Occipital lobe (tissue), 3 donors: ENCODE measurements around the gene CHEK1. TPM values are rescaled to one million over a fixed set of nuclear protein-coding genes. Genes with fewer than 3 reads are reported as not detected.
"Not testable (repeated sequence)": the region's sequence is repeated elsewhere in the genome, so short reads cannot be mapped to it uniquely, and the experiment has no call there.

Source experiments
- DNase-seq: peaks from one replicate; lab custom pipeline; 2025; lab: John Stamatoyannopoulos, UW
- small RNA-seq: library from RNA; depleted of rRNA; stranded (forward); fragments of <200 nt; gene quantifications from one replicate; pipeline ENCODE3, GENCODE V24; 2014
- total RNA-seq: library from RNA; depleted of rRNA; stranded (reverse); fragments of >200 nt; gene quantifications from one replicate; pipeline ENCODE4 v1.2.3, GENCODE V29; 2014

The CHEK1 gene
- total RNA-seq, 1 donor from 2014 or later = 17.5 TPM

DNA sequence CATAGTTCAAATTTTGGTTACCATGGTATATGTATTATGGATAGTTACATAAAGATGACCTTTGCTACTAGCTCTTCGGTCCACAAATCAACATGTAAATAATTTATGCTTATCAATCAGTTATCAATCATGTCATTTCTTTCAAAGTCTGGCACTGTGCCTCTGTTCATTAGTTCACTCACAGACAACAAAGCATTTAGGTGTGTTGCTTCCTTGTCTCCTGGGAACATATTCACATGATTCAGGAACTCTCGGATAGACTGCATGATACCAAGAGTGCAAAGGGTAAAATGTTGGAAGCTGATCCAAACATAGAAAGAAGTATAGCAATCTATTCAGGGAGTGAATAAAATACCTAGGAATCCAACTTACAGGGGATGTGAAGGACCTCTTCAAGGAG lies 70.0 kb downstream of the CHEK1 start:
- no peak for DNase-seq

DNA sequence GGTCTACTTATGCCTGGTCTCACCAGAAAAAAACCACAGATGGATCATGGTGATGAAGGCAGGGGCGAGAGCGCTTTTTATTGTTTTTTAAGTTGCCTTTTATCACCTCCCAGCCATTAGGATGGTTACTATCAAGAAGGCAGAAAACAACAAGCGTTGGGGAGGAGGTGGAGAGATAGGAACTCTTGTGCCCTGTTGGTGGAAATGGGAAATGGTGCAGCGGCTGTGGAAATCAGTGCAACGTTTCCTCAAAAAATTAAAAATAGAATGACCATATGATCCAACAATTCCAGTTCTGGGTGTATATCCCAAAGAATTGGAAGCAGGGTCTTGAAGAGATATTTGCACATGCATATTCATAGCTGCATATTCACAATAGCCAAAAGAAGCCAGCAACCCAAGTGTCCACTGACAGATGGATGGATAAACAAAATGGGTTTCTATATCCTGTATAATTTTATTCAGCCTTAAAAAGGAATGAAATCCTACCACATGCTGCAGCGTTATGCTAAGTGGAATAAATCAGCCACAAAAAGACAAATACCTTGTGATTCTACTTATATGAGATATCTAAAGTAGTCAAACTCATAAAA lies 76.2 kb downstream of the CHEK1 start:
- DNase-seq = no peak

DNA sequence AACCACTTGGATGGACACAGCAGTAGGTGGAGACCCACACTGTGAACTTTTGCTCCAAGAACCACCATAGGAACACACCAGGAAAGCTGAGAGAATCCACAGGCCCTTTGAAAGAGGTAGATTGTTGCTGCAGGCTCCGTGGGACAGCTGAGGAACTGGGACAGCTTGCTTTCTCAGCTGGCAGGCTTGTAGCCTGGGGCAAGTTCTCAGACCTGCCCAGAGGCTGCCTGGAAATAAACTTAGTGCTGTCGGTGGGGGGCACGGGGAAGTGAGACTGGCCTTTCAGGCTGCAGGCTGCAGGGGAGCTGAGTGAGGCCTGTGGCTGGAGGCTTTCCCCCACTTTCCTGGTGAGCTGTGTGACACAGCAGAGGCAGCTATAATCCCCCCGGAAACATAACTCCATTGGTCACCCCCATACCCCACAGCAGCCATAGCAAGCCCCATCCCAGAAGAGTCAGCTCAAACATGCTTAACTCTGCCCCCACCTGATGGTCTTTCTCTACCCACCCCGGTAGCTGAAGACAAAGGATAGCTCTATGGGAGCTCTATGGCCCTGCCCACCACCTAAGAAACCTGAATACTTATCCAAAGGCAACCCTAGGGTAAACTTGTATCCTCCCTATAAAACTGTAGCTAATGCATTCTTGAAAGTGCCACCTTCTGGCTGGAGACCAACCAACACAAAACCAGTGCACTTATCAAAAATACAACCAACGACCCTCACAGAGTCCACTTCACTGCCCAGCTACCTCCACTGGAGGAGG lies 77.1 kb downstream of the CHEK1 start:
- DNase-seq = no peak

DNA sequence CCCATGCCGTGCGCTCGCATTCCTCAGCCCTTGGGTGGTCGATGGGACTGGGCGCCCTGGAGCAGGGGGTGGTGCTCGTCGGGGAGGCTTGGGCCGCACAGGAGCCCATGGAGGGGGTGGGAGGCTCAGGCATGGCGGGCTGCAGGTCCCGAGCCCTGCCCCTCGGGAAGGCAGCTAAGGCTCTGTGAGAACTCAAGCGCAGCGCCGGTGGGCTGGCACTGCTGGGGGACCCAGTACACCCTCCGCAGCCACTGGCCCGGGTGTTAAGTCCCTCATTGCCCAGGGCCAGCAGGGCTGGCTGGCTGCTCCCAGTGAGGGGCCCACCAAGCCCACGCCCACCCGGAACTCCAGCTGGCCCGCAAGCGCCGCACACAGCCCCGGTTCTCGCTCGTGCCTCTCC lies 79.7 kb downstream of the CHEK1 start:
- DNase-seq = not testable (repeated sequence)

DNA sequence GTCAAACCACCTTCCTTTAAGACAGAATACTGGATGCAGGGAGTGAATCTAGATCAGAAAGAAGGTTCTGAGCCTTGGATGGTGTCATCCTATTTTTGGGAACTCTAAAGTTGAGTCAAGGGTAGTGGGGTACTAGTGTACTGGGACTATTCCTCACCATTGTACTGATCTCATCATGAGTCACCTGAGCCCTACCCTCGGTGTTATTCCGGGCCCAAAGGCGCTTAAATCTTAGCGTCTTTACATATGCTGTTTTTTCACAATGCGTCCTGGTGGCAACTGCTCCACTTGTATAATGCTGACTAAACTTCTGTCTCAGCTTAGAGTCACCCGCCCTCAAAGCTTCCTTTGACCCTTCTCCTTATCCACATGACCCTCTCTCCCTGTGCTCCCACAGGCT lies 95.8 kb downstream of the CHEK1 start:
- DNase-seq = no peak

DNA sequence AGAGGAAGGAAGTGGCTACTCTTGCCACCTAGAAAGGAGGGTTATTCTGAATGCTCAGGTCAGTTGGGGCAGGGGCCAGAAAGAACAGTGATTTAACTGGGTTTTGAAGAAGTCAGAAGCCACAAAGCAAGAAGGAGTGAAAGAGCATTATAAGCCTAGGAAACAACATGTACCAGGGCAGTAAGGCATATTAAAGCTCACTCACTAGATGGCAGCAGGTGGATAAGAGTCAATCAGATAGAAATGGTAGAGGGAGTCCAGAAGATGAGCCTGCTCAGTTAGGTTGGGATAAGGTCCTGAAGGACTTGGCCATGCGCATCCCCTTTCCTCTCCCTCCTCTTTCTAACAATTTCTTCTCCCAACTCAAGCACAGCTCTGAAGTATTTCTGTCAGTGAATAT lies 99.2 kb downstream of the CHEK1 start:
- DNase-seq = no peak

Small RNA genes lying within 50 kb of the gene (small RNA-seq; reads per million reads assigned to genes)
- gene RNU2-35P = 0.78 reads per million, percentile 67 among the genes with 10 or more reads in this experiment

Other genes starting within 250 kb of the CHEK1 start
- gene FEZ1, start 128.9 kb upstream of the CHEK1 start, total RNA-seq = 295 TPM
- 95.9 TPM for gene EI24, start 55.7 kb upstream of the CHEK1 start, total RNA-seq
- gene STT3A, start 32.3 kb upstream of the CHEK1 start, total RNA-seq = 84.2 TPM
- gene ACRV1, start 55.7 kb downstream of the CHEK1 start, total RNA-seq = 0.31 TPM
- not detected for gene PATE1, start 121.1 kb downstream of the CHEK1 start, total RNA-seq
- gene PATE2, start 153.7 kb downstream of the CHEK1 start, total RNA-seq = 1.6 TPM
- gene PATE3, start 163.0 kb downstream of the CHEK1 start, total RNA-seq = not detected
- not detected for gene PATE4, start 208.2 kb downstream of the CHEK1 start, total RNA-seq